ENCODE measurements around the gene KDM7A.

DNA sequence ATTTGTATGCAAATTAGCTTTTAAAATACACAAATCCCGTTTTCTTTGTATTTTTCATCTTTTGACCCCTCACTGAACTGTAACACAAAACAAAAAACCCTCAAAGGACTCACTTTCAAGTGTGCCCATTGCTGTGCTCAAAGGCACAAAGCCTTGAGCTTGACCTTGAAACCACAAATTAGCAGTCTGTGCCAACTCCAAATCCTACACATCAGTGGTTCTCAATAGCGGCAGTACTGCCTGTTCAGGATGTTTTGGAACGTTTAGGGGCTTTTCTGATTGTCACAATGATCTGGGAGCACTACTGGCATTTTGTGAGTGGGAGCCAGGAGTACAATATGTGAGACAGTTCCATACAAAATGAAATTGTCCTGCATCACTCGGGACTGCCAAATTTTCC is 55.5 kb downstream of the KDM7A start:
- TF ChIP-seq, protein P1, sequence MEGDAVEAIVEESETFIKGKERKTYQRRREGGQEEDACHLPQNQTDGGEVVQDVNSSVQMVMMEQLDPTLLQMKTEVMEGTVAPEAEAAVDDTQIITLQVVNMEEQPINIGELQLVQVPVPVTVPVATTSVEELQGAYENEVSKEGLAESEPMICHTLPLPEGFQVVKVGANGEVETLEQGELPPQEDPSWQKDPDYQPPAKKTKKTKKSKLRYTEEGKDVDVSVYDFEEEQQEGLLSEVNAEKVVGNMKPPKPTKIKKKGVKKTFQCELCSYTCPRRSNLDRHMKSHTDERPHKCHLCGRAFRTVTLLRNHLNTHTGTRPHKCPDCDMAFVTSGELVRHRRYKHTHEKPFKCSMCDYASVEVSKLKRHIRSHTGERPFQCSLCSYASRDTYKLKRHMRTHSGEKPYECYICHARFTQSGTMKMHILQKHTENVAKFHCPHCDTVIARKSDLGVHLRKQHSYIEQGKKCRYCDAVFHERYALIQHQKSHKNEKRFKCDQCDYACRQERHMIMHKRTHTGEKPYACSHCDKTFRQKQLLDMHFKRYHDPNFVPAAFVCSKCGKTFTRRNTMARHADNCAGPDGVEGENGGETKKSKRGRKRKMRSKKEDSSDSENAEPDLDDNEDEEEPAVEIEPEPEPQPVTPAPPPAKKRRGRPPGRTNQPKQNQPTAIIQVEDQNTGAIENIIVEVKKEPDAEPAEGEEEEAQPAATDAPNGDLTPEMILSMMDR (conservative IDR thresholded peaks at IDR 0.05; ENCODE audit: low read depth, low read length) = no peak
- TF ChIP-seq EZH2 (IDR thresholded peaks at IDR 0.05; ENCODE audit: borderline replicate concordance, low read depth, low read length, poor library complexity, severe bottlenecking) = no peak
